IMR-90 (cell line): Measurements from ENCODE around the gene BAIAP2.

Source experiments
- CEBPB ChIP-seq: IDR thresholded peaks from 2 replicates; pipeline ENCODE4 v1.6.1; 2012; ENCODE audit warnings: low read depth, low read length, improper control_type of control experiment
- CHD1 ChIP-seq: IDR thresholded peaks from 2 replicates; pipeline ENCODE4 v1.6.1; 2012; ENCODE audit warnings: low read depth, low read length, improper control_type of control experiment
- MXI1 ChIP-seq: IDR thresholded peaks from 2 replicates; pipeline ENCODE4 v1.6.1; 2012; ENCODE audit warnings: low read depth, mild to moderate bottlenecking, low read length, moderate library complexity, borderline replicate concordance
- POLR2A ChIP-seq: IDR thresholded peaks from 2 replicates; pipeline ENCODE4 v1.6.1; 2012; ENCODE audit warnings: mild to moderate bottlenecking, low read depth, low read length
- RCOR1 ChIP-seq: IDR thresholded peaks from 2 replicates; pipeline ENCODE4 v1.6.1; 2012; ENCODE audit warnings: mild to moderate bottlenecking, low read length, improper control_type of control experiment; ENCODE audit not compliant: insufficient replicate concordance
- SMC3 ChIP-seq: fragments of 150-350 bp; IDR thresholded peaks from 2 replicates; pipeline ENCODE4 v1.6.1; 2016; ENCODE audit warnings: low read depth, mild to moderate bottlenecking, antibody characterized with exemption, low read length, moderate library complexity
- USF2 ChIP-seq: fragments of 150-350 bp; IDR thresholded peaks from 2 replicates; pipeline ENCODE4 v1.6.1; 2017; ENCODE audit warnings: mild to moderate bottlenecking, antibody characterized with exemption, low read length, low read depth
- TF ChIP-seq, protein P1 (sequence below): conservative IDR thresholded peaks from 2 replicates; pipeline ENCODE4 v1.5.1; 2012; ENCODE audit warnings: mild to moderate bottlenecking, low read depth, low read length, improper control_type of control experiment
- TF ChIP-seq, protein P2 (sequence below): fragments of 150-350 bp; IDR thresholded peaks from 2 replicates; pipeline ENCODE4 v1.6.1; 2016; ENCODE audit warnings: low read depth, mild to moderate bottlenecking, low read length, moderate library complexity, borderline replicate concordance

- TF ChIP-seq USF2 (no peak), CHD1 (no peak), MXI1 (no peak), CEBPB (no peak), RCOR1 (no peak), POLR2A (no peak), SMC3 (no peak)
- TF ChIP-seq, protein P1, sequence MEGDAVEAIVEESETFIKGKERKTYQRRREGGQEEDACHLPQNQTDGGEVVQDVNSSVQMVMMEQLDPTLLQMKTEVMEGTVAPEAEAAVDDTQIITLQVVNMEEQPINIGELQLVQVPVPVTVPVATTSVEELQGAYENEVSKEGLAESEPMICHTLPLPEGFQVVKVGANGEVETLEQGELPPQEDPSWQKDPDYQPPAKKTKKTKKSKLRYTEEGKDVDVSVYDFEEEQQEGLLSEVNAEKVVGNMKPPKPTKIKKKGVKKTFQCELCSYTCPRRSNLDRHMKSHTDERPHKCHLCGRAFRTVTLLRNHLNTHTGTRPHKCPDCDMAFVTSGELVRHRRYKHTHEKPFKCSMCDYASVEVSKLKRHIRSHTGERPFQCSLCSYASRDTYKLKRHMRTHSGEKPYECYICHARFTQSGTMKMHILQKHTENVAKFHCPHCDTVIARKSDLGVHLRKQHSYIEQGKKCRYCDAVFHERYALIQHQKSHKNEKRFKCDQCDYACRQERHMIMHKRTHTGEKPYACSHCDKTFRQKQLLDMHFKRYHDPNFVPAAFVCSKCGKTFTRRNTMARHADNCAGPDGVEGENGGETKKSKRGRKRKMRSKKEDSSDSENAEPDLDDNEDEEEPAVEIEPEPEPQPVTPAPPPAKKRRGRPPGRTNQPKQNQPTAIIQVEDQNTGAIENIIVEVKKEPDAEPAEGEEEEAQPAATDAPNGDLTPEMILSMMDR: no peak
- TF ChIP-seq, protein P2, sequence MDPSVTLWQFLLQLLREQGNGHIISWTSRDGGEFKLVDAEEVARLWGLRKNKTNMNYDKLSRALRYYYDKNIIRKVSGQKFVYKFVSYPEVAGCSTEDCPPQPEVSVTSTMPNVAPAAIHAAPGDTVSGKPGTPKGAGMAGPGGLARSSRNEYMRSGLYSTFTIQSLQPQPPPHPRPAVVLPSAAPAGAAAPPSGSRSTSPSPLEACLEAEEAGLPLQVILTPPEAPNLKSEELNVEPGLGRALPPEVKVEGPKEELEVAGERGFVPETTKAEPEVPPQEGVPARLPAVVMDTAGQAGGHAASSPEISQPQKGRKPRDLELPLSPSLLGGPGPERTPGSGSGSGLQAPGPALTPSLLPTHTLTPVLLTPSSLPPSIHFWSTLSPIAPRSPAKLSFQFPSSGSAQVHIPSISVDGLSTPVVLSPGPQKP: no peak
Observed at GRCh38 chr17:80987941-80988461, 47.0 kb upstream of the BAIAP2 start.
